Duodenal mucosa (tissue), 2 donors: ENCODE results near the gene S1PR3.
A peak's percentile ranks its signal among the peaks of the same experiment; 100 is the strongest.

ENCODE experiments used
- H3K27ac ChIP-seq: one replicate; pipeline ENCODE4 v1.7.0; 2013; ENCODE audit warnings: low read depth, low read length
- H3K27me3 ChIP-seq, 2 donors: one replicate each; pipeline ENCODE4 v1.7.0; 2013; ENCODE audit warnings: low read length in 2 of 2, control low read depth in 1 of 2; ENCODE audit not compliant: insufficient read depth in 2 of 2, control insufficient read depth in 1 of 2
- H3K36me3 ChIP-seq, 2 donors: one replicate each; pipeline ENCODE4 v1.7.0; 2013; ENCODE audit warnings: low read length in 2 of 2, control low read depth in 1 of 2; ENCODE audit not compliant: insufficient read depth in 2 of 2, control insufficient read depth in 1 of 2
- H3K4me1 ChIP-seq, 2 donors: one replicate each; pipeline ENCODE4 v1.7.0; 2013; ENCODE audit warnings: low read length in 2 of 2, control low read depth in 1 of 2; ENCODE audit not compliant: insufficient read depth in 2 of 2, control insufficient read depth in 1 of 2
- H3K4me3 ChIP-seq, 2 donors: one replicate each; pipeline ENCODE4 v1.7.0; 2013; ENCODE audit warnings: low read length in 2 of 2, low read depth in 1 of 2
- H3K9ac ChIP-seq, 2 donors: one replicate each; pipeline ENCODE4 v1.7.0; 2013; ENCODE audit warnings: low read length in 2 of 2, low read depth in 1 of 2
- H3K9me3 ChIP-seq, 2 donors: one replicate each; pipeline ENCODE4 v1.7.0; 2013; ENCODE audit warnings: low read length in 2 of 2, control low read depth in 1 of 2; ENCODE audit not compliant: control insufficient read depth in 1 of 2

S1PR3 gene

DNA sequence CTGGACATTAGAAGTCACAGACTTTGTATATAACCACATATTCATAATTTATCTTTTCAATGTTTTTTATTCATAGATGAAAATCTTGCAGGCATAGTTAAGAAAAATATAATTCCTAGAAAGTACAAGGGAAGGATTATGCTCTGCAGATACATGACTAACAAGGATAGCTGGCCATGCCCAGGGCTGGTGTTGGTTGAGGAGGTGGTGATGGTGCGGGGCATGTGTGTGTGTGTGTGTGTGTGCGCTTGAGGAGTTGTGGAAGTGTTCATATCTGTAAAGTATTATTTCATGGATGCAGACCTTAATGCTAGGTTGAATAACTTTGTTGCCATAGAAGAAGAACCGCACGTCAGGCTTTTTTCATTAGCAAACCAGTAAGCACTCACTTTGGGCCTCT lies 1.3 kb downstream of the S1PR3 start:
- H3K27ac ChIP-seq, result no peak overlapping the region
- H3K4me3 ChIP-seq, result peak overlapping the region in 1 of 2 donors; percentile 37
- peaks cover 3 to 5% of the 10 kb centered on the region in 2 donors for H3K4me1 ChIP-seq

GRCh38 chr9:88993327-88993726 lies 2.1 kb downstream of the S1PR3 start:
- H3K27ac ChIP-seq, result no peak overlapping the region
- no peak overlapping the region for H3K4me3 ChIP-seq
- no peak overlapping the region for H3K9ac ChIP-seq
- H3K27me3 ChIP-seq, result peaks cover 5 to 10% of the 10 kb centered on the region in 2 donors
- no peaks in the 10 kb centered on the region for H3K36me3 ChIP-seq
- H3K9me3 ChIP-seq, result no peaks in the 10 kb centered on the region
- peaks cover 3 to 5% of the 10 kb centered on the region in 2 donors for H3K4me1 ChIP-seq

More for the DNA sequence above, 1.3 kb downstream of the S1PR3 start:
- peaks cover 5 to 10% of the 10 kb centered on the region in 2 donors for H3K27me3 ChIP-seq
- H3K36me3 ChIP-seq, result no peaks in the 10 kb centered on the region
- H3K9ac ChIP-seq, result no peak overlapping the region
- no peaks in the 10 kb centered on the region for H3K9me3 ChIP-seq

DNA sequence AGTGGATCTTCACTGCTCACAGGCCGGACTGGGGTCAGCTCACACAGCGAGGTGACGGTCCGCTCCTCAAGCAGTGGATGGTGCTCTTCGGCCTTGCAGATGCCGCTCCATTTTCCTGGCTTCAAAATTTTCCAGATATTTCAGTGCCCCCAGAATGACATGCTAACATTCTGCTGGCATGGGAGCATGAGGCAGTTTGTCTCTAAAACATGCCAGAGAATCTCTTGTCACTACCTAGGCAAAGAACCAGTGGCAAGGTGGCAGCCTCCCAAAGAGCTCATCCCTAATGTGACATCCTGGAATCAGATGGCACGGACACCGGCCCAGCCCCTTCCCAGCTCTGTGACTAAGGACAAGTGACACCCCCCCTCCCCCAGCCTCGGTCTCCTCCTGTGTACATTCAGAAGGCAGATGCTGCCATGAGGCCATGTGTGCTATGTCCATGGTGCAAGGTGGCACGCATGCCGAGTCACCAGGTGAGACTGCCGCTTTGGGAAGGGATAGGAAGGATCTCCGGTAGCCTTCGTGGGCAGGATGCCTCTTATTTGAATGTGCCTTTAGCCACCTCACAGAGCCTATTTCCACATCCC lies 2.7 kb downstream of the S1PR3 start:
- no peak overlapping the region for H3K27ac ChIP-seq
- H3K36me3 ChIP-seq, result no peaks in the 10 kb centered on the region
- H3K9me3 ChIP-seq, result no peaks in the 10 kb centered on the region
- peaks cover 5% of the 10 kb centered on the region in 2 donors for H3K27me3 ChIP-seq
- no peak overlapping the region for H3K4me3 ChIP-seq
- no peak overlapping the region for H3K9ac ChIP-seq
- H3K4me1 ChIP-seq, result peaks cover 3 to 9% of the 10 kb centered on the region in 2 donors

- Histone ChIP-seq H3K4me1 (peaks cover 3 to 9% of the 10 kb centered on the region in 2 donors), H3K9me3 (no peaks in the 10 kb centered on the region), H3K27ac (no peak overlapping the region), H3K9ac (no peak overlapping the region), H3K27me3 (peaks cover 5% of the 10 kb centered on the region in 2 donors), H3K36me3 (no peaks in the 10 kb centered on the region), H3K4me3 (no peak overlapping the region)
Measured at GRCh38 chr9:88994469-88995199, 3.4 kb downstream of the S1PR3 start.

DNA sequence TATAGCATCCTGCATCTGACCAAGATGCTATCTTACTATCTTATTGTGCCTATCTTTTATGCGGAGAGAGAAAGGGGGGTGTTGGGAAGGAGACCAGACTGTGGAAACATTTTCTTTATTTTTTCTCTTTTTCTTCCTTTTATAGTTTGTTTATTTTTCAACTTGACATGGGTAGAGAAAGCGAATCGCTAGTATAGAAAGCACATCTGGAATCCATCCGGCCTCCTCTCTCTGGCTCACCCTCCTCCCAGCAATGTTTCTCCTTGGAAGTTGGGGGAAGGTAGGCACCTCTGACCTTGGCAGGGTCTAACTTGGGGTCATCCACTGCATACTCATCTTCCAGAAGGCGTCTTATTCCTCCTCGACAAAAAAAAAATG lies 3.9 kb downstream of the S1PR3 start:
- Histone ChIP-seq H3K4me1 (peaks cover 3 to 9% of the 10 kb centered on the region in 2 donors), H3K4me3 (no peak overlapping the region), H3K9me3 (no peaks in the 10 kb centered on the region), H3K36me3 (no peaks in the 10 kb centered on the region), H3K27ac (no peak overlapping the region), H3K9ac (no peak overlapping the region), H3K27me3 (peaks cover 5% of the 10 kb centered on the region in 2 donors)

GRCh38 chr9:88995627-88996026 lies 4.4 kb downstream of the S1PR3 start:
- H3K4me3 ChIP-seq, result no peak overlapping the region
- no peak overlapping the region for H3K27ac ChIP-seq
- peaks cover 4 to 12% of the 10 kb centered on the region in 2 donors for H3K4me1 ChIP-seq
- no peaks in the 10 kb centered on the region for H3K9me3 ChIP-seq
- peaks cover 5% of the 10 kb centered on the region in 2 donors for H3K27me3 ChIP-seq
- H3K36me3 ChIP-seq, result no peaks in the 10 kb centered on the region
- H3K9ac ChIP-seq, result no peak overlapping the region

- Histone ChIP-seq H3K4me3 (no peak overlapping the region), H3K9me3 (no peaks in the 10 kb centered on the region), H3K36me3 (no peaks in the 10 kb centered on the region), H3K9ac (no peak overlapping the region), H3K4me1 (peaks cover 10 to 15% of the 10 kb centered on the region in 2 donors), H3K27me3 (peaks cover 5% of the 10 kb centered on the region in 2 donors), H3K27ac (no peak overlapping the region)
Measured at GRCh38 chr9:88996046-88996920, 5.0 kb downstream of the S1PR3 start.

DNA sequence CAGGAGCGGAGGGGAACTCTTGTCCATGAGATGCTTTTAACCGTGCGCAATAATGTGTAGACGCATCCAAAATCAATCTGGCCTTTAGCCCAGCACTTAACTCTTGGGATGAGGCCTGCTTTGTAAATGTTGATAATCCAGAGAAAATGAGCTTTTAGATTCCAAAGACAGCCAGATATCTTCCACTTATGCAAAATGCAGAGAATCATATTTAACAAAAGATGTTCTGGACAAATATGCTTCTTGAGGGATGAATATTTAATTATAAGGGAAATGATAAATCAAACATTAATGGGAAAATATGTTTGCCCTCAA lies 5.6 kb downstream of the S1PR3 start:
- peaks cover 2 to 8% of the 10 kb centered on the region in 2 donors for H3K27me3 ChIP-seq
- H3K9me3 ChIP-seq, result no peaks in the 10 kb centered on the region
- no peaks in the 10 kb centered on the region for H3K36me3 ChIP-seq
- H3K9ac ChIP-seq, result no peak overlapping the region
- H3K4me3 ChIP-seq, result no peak overlapping the region
- H3K27ac ChIP-seq, result no peak overlapping the region
- peaks cover 10 to 12% of the 10 kb centered on the region in 2 donors for H3K4me1 ChIP-seq

DNA sequence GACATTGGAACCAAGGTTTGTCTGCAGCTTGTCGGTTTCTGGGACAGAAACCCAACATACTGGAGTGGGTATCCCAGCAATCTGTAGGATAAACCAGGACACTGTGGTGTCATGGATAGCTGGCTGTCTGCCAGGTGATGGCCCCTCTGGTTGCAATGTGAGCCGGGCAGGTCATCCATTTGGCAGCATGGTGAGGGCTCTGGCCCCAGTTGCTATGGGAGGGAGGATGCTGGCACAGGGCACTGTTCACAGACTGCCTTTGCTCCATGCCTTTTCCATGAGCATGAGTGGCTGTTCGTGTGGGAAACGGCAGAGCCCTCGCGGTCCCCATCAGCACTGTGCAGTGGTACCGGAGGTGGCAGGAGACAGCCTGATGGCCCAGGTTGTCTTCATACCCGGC lies 6.4 kb downstream of the S1PR3 start:
- Histone ChIP-seq H3K36me3 (no peaks in the 10 kb centered on the region), H3K27ac (no peak overlapping the region), H3K9ac (no peak overlapping the region), H3K27me3 (peaks cover 0 to 5% of the 10 kb centered on the region in 2 donors), H3K4me1 (peaks cover 8 to 10% of the 10 kb centered on the region in 2 donors), H3K9me3 (no peaks in the 10 kb centered on the region), H3K4me3 (no peak overlapping the region)

DNA sequence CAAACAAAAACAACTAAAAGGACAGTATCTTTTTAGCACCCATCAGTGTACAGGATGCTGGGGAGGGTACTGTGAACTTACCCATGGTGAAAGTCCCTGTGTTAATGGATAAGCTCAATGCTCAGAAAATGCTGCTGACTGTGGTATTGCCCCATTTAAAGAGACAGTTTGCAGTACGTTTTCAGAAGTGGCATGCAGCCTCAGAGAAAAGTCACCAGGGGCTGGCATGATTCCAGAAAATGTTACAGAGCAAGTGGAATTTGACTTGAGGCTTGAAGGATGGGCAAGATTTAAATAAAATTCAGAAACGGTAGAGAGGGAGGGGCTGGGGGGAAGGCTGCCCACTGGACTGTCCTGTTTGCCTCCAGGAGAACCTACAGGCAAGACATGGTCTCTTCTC lies 7.2 kb downstream of the S1PR3 start:
- Histone ChIP-seq H3K4me1 (peaks cover 6 to 10% of the 10 kb centered on the region in 2 donors), H3K27ac (no peak overlapping the region), H3K9me3 (no peaks in the 10 kb centered on the region), H3K36me3 (no peaks in the 10 kb centered on the region), H3K4me3 (no peak overlapping the region), H3K9ac (no peak overlapping the region), H3K27me3 (peaks cover 2 to 5% of the 10 kb centered on the region in 2 donors)
